M059J (cell line): ENCODE data around the gene LIPK. TPM values are rescaled to one million over a fixed set of nuclear protein-coding genes. Genes with fewer than 3 reads are reported as not detected.
"Not testable (repeated sequence)": the region's sequence is repeated elsewhere in the genome, so short reads cannot be mapped to it uniquely, and the experiment has no call there.

Source experiments
- DNase-seq: peaks from one replicate; pipeline ENCODE4 v3.0.0-alpha.2; 2012; ENCODE audit warnings: low read depth
- total RNA-seq: library from RNA; depleted of rRNA; stranded (reverse); fragments of >200 nt; shearing (Covaris generic); gene quantifications from 2 replicates; pipeline ENCODE4 v1.2.3, GENCODE V29; 2014; rRNA removed

Gene LIPK
- not detected in 2 replicates for total RNA-seq

- DNase-seq, result no peak
Observed at GRCh38 chr10:88705958-88706357, at the start of gene LIPK. LIPK (plus strand) TSS chr10:88706249; CDS start chr10:88724544, 18,295 bp downstream.

DNA sequence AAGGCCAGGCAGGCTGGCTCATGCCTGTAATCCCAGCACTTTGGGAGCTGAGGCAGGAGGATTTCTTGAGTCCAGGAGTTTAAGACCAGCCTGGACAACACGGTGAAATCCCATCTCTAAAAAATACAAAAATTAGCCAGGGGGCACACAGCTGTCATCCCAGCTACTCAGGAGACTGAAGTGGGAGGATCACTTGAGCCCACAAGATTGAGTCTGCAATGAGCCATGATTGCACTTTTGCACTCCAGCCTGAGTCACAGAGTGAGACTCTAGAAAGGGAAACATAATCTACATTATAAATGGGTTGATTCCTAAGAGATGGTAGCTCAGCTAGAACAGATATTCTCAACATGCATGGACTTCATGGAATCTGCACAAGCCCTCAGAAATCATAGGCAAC, 48.1 kb upstream of the LIPK start:
- peak; percentile 85 for DNase-seq

- no peak for DNase-seq
Observed at GRCh38 chr10:88659725-88660597, 46.1 kb upstream of the LIPK start.

GRCh38 chr10:88660598-88660884, 45.5 kb upstream of the LIPK start:
- no peak for DNase-seq

- DNase-seq, result peak; percentile 41
Observed at GRCh38 chr10:88661018-88661417, 45.0 kb upstream of the LIPK start.

GRCh38 chr10:88661577-88661976, 44.5 kb upstream of the LIPK start:
- no peak for DNase-seq

DNA sequence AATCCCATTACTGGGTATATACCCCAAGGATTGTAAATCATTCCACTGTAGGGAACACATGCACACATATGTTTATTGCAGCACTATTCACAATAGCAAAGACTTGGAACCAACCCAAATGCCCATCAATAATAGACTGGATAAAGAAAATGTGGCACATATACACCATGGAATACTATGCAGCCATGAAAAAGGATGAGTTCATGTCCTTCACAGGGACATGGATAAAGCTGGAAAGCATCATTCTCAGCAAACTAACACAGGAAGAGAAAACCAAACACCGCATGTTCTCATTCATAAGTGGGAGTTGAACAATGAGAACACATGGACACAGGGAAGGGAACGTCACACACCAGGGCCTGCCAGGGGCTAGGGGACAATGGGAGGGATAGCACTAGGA, 42.9 kb upstream of the LIPK start:
- DNase-seq, result not testable (repeated sequence)

GRCh38 chr10:88664142-88664541, 41.9 kb upstream of the LIPK start, which contains the start of gene LIPF:
LIPF (plus strand) TSS chr10:88664442; CDS start chr10:88667298, 2,856 bp downstream.
- DNase-seq, result no peak

DNA sequence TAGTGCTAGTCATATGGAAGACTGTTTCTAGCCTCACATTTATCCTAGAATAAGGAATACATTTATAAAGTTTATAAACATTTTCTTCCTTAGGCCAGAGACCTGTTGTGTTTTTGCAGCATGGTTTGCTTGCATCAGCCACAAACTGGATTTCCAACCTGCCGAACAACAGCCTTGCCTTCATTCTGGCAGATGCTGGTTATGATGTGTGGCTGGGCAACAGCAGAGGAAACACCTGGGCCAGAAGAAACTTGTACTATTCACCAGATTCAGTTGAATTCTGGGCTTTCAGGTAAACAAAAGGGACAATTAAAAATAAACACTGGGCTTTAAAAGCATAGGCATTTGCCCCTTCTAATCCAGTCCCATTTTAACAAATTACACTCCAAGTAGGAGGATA, 37.6 kb upstream of the LIPK start:
- no peak for DNase-seq

GRCh38 chr10:88670497-88670896, 35.6 kb upstream of the LIPK start:
- no peak for DNase-seq

DNA sequence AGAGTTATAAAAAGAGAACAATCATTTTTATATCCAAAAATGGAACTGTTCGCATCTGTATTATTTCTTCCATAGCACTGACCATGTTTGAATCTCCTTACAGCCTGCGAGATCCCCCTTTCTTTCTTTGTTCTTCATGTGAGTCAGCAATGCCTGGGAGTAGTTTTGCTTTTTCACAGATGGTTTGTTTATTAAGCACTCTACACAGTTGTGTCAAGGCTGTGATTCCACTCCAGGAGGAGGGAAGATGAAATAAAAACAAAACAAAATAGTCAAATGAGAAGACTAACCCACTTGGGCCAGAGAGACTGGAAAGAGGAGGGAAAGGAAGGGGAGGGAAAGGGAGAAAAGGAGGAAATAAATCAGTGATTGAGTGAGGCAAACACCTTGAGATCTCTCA, 34.0 kb upstream of the LIPK start:
- peak; percentile 56 for DNase-seq

GRCh38 chr10:88676283-88677060, 29.6 kb upstream of the LIPK start:
- no peak for DNase-seq

- DNase-seq, result no peak
Observed at GRCh38 chr10:88680958-88681357, 25.1 kb upstream of the LIPK start.

DNA sequence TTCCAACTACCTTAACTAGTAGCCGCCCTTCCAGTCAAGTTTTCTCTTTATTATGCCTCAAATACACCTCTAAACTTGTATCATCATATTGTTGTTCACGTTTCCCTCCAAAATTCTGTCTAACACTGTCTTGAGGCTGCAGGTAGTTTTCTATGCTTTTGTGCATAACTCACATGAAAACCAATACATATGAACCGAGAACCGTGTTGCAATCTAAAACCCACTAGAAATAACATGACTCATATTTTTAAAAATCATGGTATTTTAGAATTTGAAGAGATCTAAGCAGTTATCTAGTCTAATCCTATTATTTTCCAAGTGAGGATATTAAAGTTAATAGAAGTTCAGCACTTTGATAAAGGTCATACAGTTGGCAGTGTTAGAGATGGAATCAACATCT, 23.6 kb upstream of the LIPK start:
- no peak for DNase-seq

DNA sequence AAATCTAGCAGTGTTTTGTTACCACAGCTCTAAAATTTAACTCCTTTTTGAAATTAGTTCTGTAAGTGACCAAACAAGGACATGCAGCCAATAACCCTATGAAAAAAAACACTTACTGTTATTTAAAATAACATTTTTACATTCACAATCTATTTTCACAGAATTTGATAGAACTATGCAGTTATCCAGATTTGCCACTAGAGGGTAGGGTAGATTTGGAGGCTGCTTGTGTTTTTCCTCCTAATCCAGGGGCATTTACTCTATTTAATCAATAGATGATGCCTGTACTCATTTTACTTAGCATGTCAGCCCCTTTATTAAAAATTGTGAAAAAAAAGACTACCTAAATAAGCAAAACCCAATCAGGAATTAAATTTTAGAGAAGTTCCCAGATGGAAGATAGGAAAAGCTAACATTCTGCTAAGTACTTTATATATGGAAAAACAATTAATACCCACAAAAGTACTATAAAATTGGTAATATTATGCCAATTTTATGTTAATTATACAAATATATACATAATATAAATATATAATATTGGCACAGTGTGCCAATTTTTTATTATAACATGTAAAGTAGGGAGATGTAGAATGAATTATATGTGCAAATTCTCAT, 18.1 kb upstream of the LIPK start:
- peak; percentile 31 for DNase-seq

DNA sequence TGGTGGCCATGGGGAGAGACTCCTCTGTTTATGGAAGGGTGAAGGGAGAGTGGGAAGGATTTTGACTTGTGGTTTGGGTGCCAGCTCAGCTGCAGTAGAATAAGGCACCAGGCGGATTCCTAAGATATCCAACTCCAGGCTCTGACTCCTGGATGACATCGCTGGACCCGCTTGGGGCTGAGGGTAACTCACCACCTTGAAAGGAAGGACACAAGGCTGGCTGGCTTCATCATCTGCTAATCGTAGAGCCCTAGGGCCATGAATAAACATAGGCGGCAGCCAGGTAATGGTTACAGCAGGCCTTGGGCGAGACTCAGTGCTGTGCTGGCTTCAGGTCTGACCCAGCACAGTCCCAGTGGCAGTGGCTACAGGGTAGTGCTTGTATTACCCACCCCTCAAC, 16.7 kb upstream of the LIPK start:
- DNase-seq, result peak; percentile 48

- DNase-seq, result peak; percentile 15
Observed at GRCh38 chr10:88693392-88694020, 12.5 kb upstream of the LIPK start.

- peak; percentile 84 for DNase-seq
Observed at GRCh38 chr10:88702848-88703597, 3.0 kb upstream of the LIPK start.

- DNase-seq, result peak; percentile 92
Observed at GRCh38 chr10:88707429-88708155, 1.5 kb downstream of the LIPK start.

DNA sequence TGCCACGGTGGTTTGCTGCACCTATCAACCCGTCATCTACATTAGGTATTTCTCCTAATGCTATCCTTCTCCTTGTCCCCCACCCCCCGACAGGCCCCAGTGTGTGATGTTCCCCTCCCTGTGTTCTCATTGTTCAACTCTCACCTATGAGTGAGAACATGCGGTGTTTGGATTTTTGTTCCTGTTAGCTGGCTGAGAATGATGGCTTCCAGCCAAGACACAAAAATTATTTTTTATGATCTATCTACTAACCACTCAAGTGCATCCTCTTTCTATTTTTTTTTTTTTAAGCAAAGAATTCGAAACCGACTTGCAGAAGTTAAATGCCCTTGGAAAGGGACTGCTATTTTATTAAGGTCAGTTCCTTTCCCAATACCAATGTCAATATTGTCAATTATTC, 3.3 kb downstream of the LIPK start:
- DNase-seq, result not testable (repeated sequence)

DNA sequence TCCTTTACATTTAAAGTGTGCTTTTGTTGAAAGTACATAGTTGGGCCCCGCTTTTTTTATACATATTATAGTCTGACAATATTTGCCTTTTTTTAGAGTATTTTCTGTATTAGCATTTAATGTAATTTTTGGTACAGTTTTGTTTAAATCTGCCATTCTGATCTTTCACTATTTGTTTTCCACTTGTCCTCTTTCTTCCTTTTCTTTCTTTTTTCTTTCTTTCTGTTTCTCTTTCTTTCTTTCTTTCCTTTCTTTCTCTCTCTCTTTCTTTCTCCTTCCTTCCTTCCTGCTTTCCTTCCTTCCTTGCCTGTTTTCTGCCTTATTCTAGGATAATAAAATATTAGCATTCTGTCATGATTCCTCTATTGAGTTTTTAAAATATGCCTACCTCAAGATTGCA, 9.5 kb downstream of the LIPK start:
- DNase-seq, result no peak
